ENCODE measurements around the gene C1QA.
A peak's percentile ranks its signal among the peaks of the same experiment; 100 is the strongest.

Gene C1QA

GRCh38 chr1:22609291-22609690 lies 27.1 kb upstream of the C1QA start:
- DNase-seq, result no peak
- in situ Hi-C loops (cut with MboI; ENCODE audit: low pct_unique_long_range_greater_than_20kb, low sequenced_read_pairs), result no loop called here

- in situ Hi-C loops (cut with MboI; ENCODE audit: low pct_unique_long_range_greater_than_20kb, low sequenced_read_pairs), result no loop called here
- peak; percentile 68 for DNase-seq
These were observed 24.9 kb upstream of the C1QA start for GRCh38 chr1:22611530-22611947.

- in situ Hi-C loops (cut with MboI; ENCODE audit: low pct_unique_long_range_greater_than_20kb, low sequenced_read_pairs), result no loop called here
- DNase-seq, result no peak
These were observed 23.5 kb upstream of the C1QA start for GRCh38 chr1:22612671-22613571.

- in situ Hi-C loops (cut with MboI; ENCODE audit: low pct_unique_long_range_greater_than_20kb, low sequenced_read_pairs), result no loop called here
- no peak for DNase-seq
These were observed 22.9 kb upstream of the C1QA start for GRCh38 chr1:22613572-22613918.

- peak; percentile 4 for DNase-seq
- in situ Hi-C loops (cut with MboI; ENCODE audit: low pct_unique_long_range_greater_than_20kb, low sequenced_read_pairs), result no loop called here
These were observed 22.5 kb upstream of the C1QA start for GRCh38 chr1:22613951-22614350.

GRCh38 chr1:22615886-22616285 lies 20.5 kb upstream of the C1QA start:
- in situ Hi-C loops (cut with MboI; ENCODE audit: low pct_unique_long_range_greater_than_20kb, low sequenced_read_pairs), result no loop called here
- no peak for DNase-seq

- no peak for DNase-seq
- in situ Hi-C loops (cut with MboI; ENCODE audit: low pct_unique_long_range_greater_than_20kb, low sequenced_read_pairs), result no loop called here
These were observed 19.9 kb upstream of the C1QA start for GRCh38 chr1:22616571-22616970.

- in situ Hi-C loops (cut with MboI; ENCODE audit: low pct_unique_long_range_greater_than_20kb, low sequenced_read_pairs), result no loop called here
- DNase-seq, result no peak
These were observed 18.4 kb upstream of the C1QA start for GRCh38 chr1:22618056-22618455.

- in situ Hi-C loops (cut with MboI; ENCODE audit: low pct_unique_long_range_greater_than_20kb, low sequenced_read_pairs), result no loop called here
- DNase-seq, result peak; percentile 64
These were observed 17.2 kb upstream of the C1QA start for GRCh38 chr1:22619252-22619651.

GRCh38 chr1:22619798-22620197 lies 16.6 kb upstream of the C1QA start:
- in situ Hi-C loops (cut with MboI; ENCODE audit: low pct_unique_long_range_greater_than_20kb, low sequenced_read_pairs), result no loop called here

GRCh38 chr1:22621761-22622160 lies 14.7 kb upstream of the C1QA start:
- in situ Hi-C loops (cut with MboI; ENCODE audit: low pct_unique_long_range_greater_than_20kb, low sequenced_read_pairs), result no loop called here
- no peak for DNase-seq

More at GRCh38 chr1:22619798-22620197, 16.6 kb upstream of the C1QA start:
- DNase-seq, result no peak

- peak; percentile 10 for DNase-seq
- in situ Hi-C loops (cut with MboI; ENCODE audit: low pct_unique_long_range_greater_than_20kb, low sequenced_read_pairs), result no loop called here
These were observed 11.0 kb upstream of the C1QA start for GRCh38 chr1:22625262-22625925.

GRCh38 chr1:22626237-22627157 lies 9.9 kb upstream of the C1QA start:
- DNase-seq, result no peak
- in situ Hi-C loops (cut with MboI; ENCODE audit: low pct_unique_long_range_greater_than_20kb, low sequenced_read_pairs), result no loop called here

- in situ Hi-C loops (cut with MboI; ENCODE audit: low pct_unique_long_range_greater_than_20kb, low sequenced_read_pairs), result no loop called here
- no peak for DNase-seq
These were observed 9.1 kb upstream of the C1QA start for GRCh38 chr1:22627331-22627730.

GRCh38 chr1:22628698-22629444 lies 7.6 kb upstream of the C1QA start:
- in situ Hi-C loops (cut with MboI; ENCODE audit: low pct_unique_long_range_greater_than_20kb, low sequenced_read_pairs), result no loop called here
- DNase-seq, result no peak

- DNase-seq, result no peak
- in situ Hi-C loops (cut with MboI; ENCODE audit: low pct_unique_long_range_greater_than_20kb, low sequenced_read_pairs), result no loop called here
These were observed 6.5 kb upstream of the C1QA start for GRCh38 chr1:22629886-22630285.

- in situ Hi-C loops (cut with MboI; ENCODE audit: low pct_unique_long_range_greater_than_20kb, low sequenced_read_pairs), result no loop called here
- no peak for DNase-seq
These were observed 2.5 kb upstream of the C1QA start for GRCh38 chr1:22633697-22634463.

- DNase-seq, result no peak
- in situ Hi-C loops (cut with MboI; ENCODE audit: low pct_unique_long_range_greater_than_20kb, low sequenced_read_pairs), result no loop called here
These were observed 992 bp upstream of the C1QA start for GRCh38 chr1:22635436-22635835.
